ENCODE results near the gene PDE1A.
"Not testable (repeated sequence)": the region's sequence is repeated elsewhere in the genome, so short reads cannot be mapped to it uniquely, and the experiment has no call there.

Gene PDE1A

GRCh38 chr2:182283512-182283911, 143.3 kb downstream of the PDE1A start:
- Histone ChIP-seq H3K4me3 (ENCODE audit: low read depth, low read length) (no peak overlapping the region), H3K9me3 (no peaks in the 10 kb centered on the region), H3K4me1 (no peaks in the 10 kb centered on the region), H3K27me3 (no peaks in the 10 kb centered on the region), H3K36me3 (no peaks in the 10 kb centered on the region)
- DNase-seq: no peak
- TF ChIP-seq, protein P1, sequence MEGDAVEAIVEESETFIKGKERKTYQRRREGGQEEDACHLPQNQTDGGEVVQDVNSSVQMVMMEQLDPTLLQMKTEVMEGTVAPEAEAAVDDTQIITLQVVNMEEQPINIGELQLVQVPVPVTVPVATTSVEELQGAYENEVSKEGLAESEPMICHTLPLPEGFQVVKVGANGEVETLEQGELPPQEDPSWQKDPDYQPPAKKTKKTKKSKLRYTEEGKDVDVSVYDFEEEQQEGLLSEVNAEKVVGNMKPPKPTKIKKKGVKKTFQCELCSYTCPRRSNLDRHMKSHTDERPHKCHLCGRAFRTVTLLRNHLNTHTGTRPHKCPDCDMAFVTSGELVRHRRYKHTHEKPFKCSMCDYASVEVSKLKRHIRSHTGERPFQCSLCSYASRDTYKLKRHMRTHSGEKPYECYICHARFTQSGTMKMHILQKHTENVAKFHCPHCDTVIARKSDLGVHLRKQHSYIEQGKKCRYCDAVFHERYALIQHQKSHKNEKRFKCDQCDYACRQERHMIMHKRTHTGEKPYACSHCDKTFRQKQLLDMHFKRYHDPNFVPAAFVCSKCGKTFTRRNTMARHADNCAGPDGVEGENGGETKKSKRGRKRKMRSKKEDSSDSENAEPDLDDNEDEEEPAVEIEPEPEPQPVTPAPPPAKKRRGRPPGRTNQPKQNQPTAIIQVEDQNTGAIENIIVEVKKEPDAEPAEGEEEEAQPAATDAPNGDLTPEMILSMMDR (IDR thresholded peaks at IDR 0.05; ENCODE audit: low read depth, low read length): no peak

DNA sequence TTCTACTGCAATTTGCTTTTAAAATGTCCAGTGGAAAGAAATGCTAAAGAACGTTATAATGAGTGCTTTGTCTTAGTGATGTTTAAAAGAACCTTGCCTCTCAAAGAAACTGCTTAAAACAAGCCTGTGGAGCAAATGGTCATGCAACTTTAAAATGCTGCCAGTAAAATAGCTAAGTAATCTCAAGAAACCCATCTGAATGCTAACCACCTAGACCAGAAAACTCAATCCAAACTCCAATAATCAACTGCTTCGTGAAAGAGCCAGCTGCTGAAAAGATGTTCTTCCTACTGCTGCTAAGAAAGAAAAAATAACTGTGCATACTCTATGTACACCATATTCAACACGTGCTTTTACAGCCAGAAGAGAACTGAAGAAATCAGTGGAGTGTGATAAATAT, 145.6 kb downstream of the PDE1A start:
- H3K4me3 ChIP-seq (ENCODE audit: low read depth, low read length): no peak overlapping the region
- no peak for DNase-seq
- no peaks in the 10 kb centered on the region for H3K9me3 ChIP-seq
- no peaks in the 10 kb centered on the region for H3K36me3 ChIP-seq
- no peaks in the 10 kb centered on the region for H3K27me3 ChIP-seq
- no peaks in the 10 kb centered on the region for H3K4me1 ChIP-seq
- TF ChIP-seq, protein P1 (IDR thresholded peaks at IDR 0.05; ENCODE audit: low read depth, low read length): no peak

DNA sequence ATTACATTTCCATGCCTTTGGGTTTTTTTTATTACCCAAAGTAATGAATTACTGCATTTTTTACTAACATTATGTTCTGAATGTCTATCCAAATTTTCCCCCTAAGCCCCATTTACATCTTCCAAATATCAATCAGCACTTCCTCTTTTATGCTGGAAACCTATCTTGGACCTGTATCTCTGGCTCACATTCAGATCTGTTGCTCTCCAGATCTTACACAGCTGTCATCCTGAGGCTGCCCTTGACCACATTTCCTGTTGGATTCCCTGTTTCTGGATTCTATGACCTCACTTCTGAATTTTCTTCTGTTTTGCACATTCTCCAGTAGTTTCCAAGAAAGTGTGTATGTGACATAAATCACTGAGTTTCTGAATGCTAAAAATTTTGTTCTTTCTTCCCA, 146.7 kb downstream of the PDE1A start:
- Histone ChIP-seq H3K36me3 (no peaks in the 10 kb centered on the region), H3K9me3 (no peaks in the 10 kb centered on the region), H3K27me3 (no peaks in the 10 kb centered on the region), H3K4me3 (ENCODE audit: low read depth, low read length) (no peak overlapping the region), H3K4me1 (no peaks in the 10 kb centered on the region)
- DNase-seq: no peak
- TF ChIP-seq, protein P1 (IDR thresholded peaks at IDR 0.05; ENCODE audit: low read depth, low read length): no peak

DNA sequence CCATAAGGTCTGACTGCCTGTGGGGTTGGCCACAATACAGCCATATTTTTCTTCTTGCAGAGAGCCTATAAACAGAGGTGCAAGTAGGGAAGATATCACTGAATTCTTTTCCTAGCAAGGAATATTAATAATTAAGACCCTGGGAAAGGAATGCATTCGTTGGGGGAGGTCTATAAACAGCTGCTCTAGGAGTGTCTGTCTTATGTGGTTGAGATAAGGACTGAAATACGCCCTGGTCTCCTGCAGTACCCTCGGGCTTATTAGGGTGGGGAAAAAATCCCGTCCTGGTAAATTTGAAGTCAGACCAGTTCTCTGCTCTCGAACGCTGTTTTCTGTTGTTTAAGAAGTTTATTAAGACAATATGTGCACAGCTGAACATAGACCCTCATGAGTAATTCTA, 150.2 kb downstream of the PDE1A start:
- not testable (repeated sequence) for H3K4me3 ChIP-seq (ENCODE audit: low read depth, low read length); H3K9me3 ChIP-seq; H3K27me3 ChIP-seq; DNase-seq; H3K36me3 ChIP-seq; H3K4me1 ChIP-seq

- TF ChIP-seq, protein P1 (IDR thresholded peaks at IDR 0.05; ENCODE audit: low read depth, low read length): no peak
- no peak for DNase-seq
- H3K4me3 ChIP-seq (ENCODE audit: low read depth, low read length): no peak overlapping the region
- no peaks in the 10 kb centered on the region for H3K27me3 ChIP-seq
- H3K9me3 ChIP-seq: no peaks in the 10 kb centered on the region
- no peaks in the 10 kb centered on the region for H3K4me1 ChIP-seq
- H3K36me3 ChIP-seq: no peaks in the 10 kb centered on the region
Observed at GRCh38 chr2:182267971-182268370, 158.9 kb downstream of the PDE1A start.

GRCh38 chr2:182266909-182267308, 159.9 kb downstream of the PDE1A start:
- H3K27me3 ChIP-seq: no peaks in the 10 kb centered on the region
- TF ChIP-seq, protein P1 (IDR thresholded peaks at IDR 0.05; ENCODE audit: low read depth, low read length): no peak
- DNase-seq: no peak
- no peaks in the 10 kb centered on the region for H3K36me3 ChIP-seq
- H3K4me1 ChIP-seq: no peaks in the 10 kb centered on the region
- H3K9me3 ChIP-seq: no peaks in the 10 kb centered on the region
- no peak overlapping the region for H3K4me3 ChIP-seq (ENCODE audit: low read depth, low read length)

DNA sequence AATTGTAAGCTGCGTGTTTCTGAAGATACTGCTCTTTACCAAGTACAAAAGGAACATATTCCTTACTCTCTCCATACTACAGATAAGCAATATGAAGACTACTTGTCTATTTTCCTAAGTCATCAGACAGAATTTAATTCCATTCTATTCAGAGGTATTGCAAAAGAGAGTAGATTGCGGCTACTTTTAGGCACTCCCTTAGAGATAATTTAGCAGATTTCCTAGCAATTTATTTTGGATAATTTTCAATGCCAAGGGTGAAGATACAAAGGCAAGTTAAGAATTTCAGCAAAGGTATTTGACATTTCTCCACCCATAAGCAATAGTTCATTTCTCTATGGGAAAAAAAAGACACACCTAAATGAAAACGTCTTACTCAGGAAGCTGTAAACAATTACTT, 161.1 kb downstream of the PDE1A start:
- no peaks in the 10 kb centered on the region for H3K4me1 ChIP-seq
- H3K27me3 ChIP-seq: no peaks in the 10 kb centered on the region
- H3K36me3 ChIP-seq: no peaks in the 10 kb centered on the region
- DNase-seq: no peak
- TF ChIP-seq, protein P1 (IDR thresholded peaks at IDR 0.05; ENCODE audit: low read depth, low read length): no peak
- H3K4me3 ChIP-seq (ENCODE audit: low read depth, low read length): no peak overlapping the region
- H3K9me3 ChIP-seq: no peaks in the 10 kb centered on the region

Data from BE2C (cell line).